ENCODE data around the gene VDAC2. TPM values are rescaled to one million over a fixed set of nuclear protein-coding genes. Genes with fewer than 3 reads are reported as not detected.
A peak's percentile ranks its signal among the peaks of the same experiment; 100 is the strongest.

VDAC2 gene
- total RNA-seq, 4 donors from 2014 or later = 89.1 to 114 (median 109) TPM

DNA sequence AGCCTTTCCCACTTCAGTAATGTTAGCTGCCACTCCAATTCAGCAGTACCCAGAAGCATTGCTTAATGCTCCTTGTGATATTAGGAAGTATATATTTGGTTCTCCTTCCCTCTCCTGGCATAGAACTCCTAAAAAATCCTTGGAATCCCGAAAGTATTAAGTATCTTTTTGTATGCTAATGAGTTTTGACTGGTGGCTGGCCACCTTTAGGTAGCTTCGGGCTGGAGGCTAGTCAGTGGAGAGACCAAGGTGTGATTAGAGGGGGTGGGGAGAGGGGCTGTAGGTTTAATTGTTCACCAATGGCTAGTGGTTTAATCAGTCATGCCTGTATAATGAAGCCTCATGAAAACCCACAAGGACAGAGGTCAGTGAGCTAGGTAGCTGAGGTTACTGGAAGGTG is 12.9 kb downstream of the VDAC2 start:
- Histone ChIP-seq H3K36me3 (peaks cover 2 to 66% (median 14%) of the 10 kb centered on the region in 3 donors), H3K27ac (peak overlapping the region in 2 of 4 donors; percentile 81 to 85), H3K9me3 (no peaks in the 10 kb centered on the region), H3K27me3 (no peaks in the 10 kb centered on the region), H3K4me1 (peaks cover 0 to 67% (median 35%) of the 10 kb centered on the region in 4 donors), H3K4me3 (no peak overlapping the region)
- DNase-seq (ENCODE audit: low spot score in 2 of 2) = no peak
- TF ChIP-seq CTCF (IDR thresholded peaks at IDR 0.05) = no peak
- TF ChIP-seq EP300 (IDR thresholded peaks at IDR 0.05) = no peak
- no peak for TF ChIP-seq POLR2A (IDR thresholded peaks at IDR 0.05)
- 59% methylated on average over 2 of the region's 2 CpGs for WGBS, 2 donors

- Histone ChIP-seq H3K27me3 (no peaks in the 10 kb centered on the region), H3K27ac (peak overlapping the region; percentile 69 to 85 (median 78)), H3K4me1 (peaks cover 0 to 75% (median 37%) of the 10 kb centered on the region in 4 donors), H3K9me3 (no peaks in the 10 kb centered on the region), H3K36me3 (peaks cover 0 to 47% (median 4%) of the 10 kb centered on the region in 3 donors), H3K4me3 (no peak overlapping the region)
- WGBS, 2 donors = 18 to 30% methylated on average over 2 of the region's 2 CpGs
- no peak for DNase-seq (ENCODE audit: low spot score in 2 of 2)
- TF ChIP-seq POLR2A (IDR thresholded peaks at IDR 0.05) (no peak), CTCF (IDR thresholded peaks at IDR 0.05) (no peak), EP300 (IDR thresholded peaks at IDR 0.05) (no peak)
Measured at GRCh38 chr10:75226095-75226494, 15.5 kb downstream of the VDAC2 start.

- Histone ChIP-seq H3K9me3 (no peaks in the 10 kb centered on the region), H3K4me1 (peaks cover 0 to 75% (median 37%) of the 10 kb centered on the region in 4 donors), H3K27me3 (no peaks in the 10 kb centered on the region), H3K4me3 (no peak overlapping the region), H3K36me3 (peaks cover 0 to 47% (median 4%) of the 10 kb centered on the region in 3 donors), H3K27ac (peak overlapping the region; percentile 69 to 85 (median 78))
- WGBS, 2 donors = 66 to 67% methylated on average over 5 of the region's 5 CpGs
- no peak for DNase-seq (ENCODE audit: low spot score in 2 of 2)
- TF ChIP-seq EP300 (IDR thresholded peaks at IDR 0.05) = no peak
- TF ChIP-seq POLR2A (IDR thresholded peaks at IDR 0.05) = no peak
Measured at GRCh38 chr10:75226656-75227055, 16.1 kb downstream of the VDAC2 start.

DNA sequence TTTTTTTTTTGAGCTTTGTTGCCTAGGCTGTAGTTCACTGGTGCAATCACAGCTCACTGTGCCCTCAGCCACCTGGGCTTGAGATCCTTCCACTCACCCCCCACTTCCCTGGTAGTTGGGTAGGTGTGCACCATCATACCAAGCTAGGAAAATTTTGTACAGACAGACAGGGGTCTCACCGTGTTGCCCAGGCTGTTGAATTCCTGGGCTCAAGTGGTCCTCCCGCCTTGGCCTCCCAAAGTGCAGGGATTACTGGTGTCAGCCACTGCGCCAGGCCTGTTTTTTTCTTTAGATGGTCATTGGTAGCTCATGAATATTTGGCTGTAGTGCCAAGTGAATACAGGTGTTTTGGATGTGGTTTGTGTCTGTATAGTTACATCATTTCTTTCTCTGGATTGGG is 17.7 kb downstream of the VDAC2 start:
- Histone ChIP-seq H3K27me3 (no peaks in the 10 kb centered on the region), H3K4me3 (no peak overlapping the region), H3K36me3 (peaks cover 0 to 43% (median 0%) of the 10 kb centered on the region in 3 donors), H3K4me1 (peaks cover 0 to 66% (median 37%) of the 10 kb centered on the region in 4 donors), H3K27ac (peak overlapping the region in 2 of 4 donors; percentile 56 to 81), H3K9me3 (no peaks in the 10 kb centered on the region)
- WGBS, 2 donors = 85 to 87% methylated on average over 3 of the region's 3 CpGs
- no peak for DNase-seq (ENCODE audit: low spot score in 2 of 2)
- TF ChIP-seq CTCF (IDR thresholded peaks at IDR 0.05) (no peak), EP300 (IDR thresholded peaks at IDR 0.05) (no peak), POLR2A (IDR thresholded peaks at IDR 0.05) (no peak)

GRCh38 chr10:75228834-75229233 is 18.2 kb downstream of the VDAC2 start:
- Histone ChIP-seq H3K9me3 (no peaks in the 10 kb centered on the region), H3K4me1 (peaks cover 0 to 65% (median 39%) of the 10 kb centered on the region in 4 donors), H3K36me3 (peaks cover 0 to 41% (median 0%) of the 10 kb centered on the region in 3 donors), H3K27me3 (no peaks in the 10 kb centered on the region), H3K4me3 (no peak overlapping the region), H3K27ac (peak overlapping the region in 2 of 4 donors; percentile 56 to 81)
- no peak for TF ChIP-seq EP300 (IDR thresholded peaks at IDR 0.05)
- no peak for TF ChIP-seq POLR2A (IDR thresholded peaks at IDR 0.05)
- WGBS, 2 donors = 48 to 61% methylated on average over 4 of the region's 4 CpGs
- no peak for DNase-seq (ENCODE audit: low spot score in 2 of 2)

DNA sequence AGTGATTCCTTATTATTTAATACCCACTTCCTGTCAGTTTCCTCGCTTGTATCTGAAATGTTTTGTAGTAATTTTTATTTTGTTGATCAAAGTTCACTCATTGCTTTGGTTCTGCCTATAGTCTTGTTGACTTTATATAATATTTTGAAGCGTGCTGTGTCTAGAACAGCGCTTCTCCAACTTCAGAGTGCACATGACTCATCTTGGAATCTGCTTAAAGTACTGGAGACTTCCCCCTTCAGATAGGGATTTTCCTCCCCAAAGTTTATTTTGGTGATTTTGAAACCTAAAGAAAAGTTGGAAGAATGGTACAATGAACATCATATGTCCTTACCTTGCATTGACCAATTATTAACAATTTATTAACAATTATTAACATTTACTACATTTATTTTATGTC is 19.4 kb downstream of the VDAC2 start:
- TF ChIP-seq CTCF (IDR thresholded peaks at IDR 0.05) (no peak), POLR2A (IDR thresholded peaks at IDR 0.05) (no peak), EP300 (IDR thresholded peaks at IDR 0.05) (no peak)
- WGBS, 2 donors = 89 to 91% methylated on average over 3 of the region's 3 CpGs
- Histone ChIP-seq H3K27ac (peak overlapping the region in 2 of 4 donors; percentile 26 to 56), H3K4me3 (no peak overlapping the region), H3K4me1 (peaks cover 0 to 63% (median 33%) of the 10 kb centered on the region in 4 donors), H3K36me3 (peaks cover 0 to 36% (median 0%) of the 10 kb centered on the region in 3 donors), H3K27me3 (no peaks in the 10 kb centered on the region), H3K9me3 (no peaks in the 10 kb centered on the region)
- DNase-seq (ENCODE audit: low spot score in 2 of 2) = no peak
